ENCODE results near the gene LUZP1. TPM values are rescaled to one million over a fixed set of nuclear protein-coding genes. Genes with fewer than 3 reads are reported as not detected.

The LUZP1 gene
- total and polyA plus RNA-seq, 8 donors, result 22.9 to 32.5 (median 29.8) TPM

DNA sequence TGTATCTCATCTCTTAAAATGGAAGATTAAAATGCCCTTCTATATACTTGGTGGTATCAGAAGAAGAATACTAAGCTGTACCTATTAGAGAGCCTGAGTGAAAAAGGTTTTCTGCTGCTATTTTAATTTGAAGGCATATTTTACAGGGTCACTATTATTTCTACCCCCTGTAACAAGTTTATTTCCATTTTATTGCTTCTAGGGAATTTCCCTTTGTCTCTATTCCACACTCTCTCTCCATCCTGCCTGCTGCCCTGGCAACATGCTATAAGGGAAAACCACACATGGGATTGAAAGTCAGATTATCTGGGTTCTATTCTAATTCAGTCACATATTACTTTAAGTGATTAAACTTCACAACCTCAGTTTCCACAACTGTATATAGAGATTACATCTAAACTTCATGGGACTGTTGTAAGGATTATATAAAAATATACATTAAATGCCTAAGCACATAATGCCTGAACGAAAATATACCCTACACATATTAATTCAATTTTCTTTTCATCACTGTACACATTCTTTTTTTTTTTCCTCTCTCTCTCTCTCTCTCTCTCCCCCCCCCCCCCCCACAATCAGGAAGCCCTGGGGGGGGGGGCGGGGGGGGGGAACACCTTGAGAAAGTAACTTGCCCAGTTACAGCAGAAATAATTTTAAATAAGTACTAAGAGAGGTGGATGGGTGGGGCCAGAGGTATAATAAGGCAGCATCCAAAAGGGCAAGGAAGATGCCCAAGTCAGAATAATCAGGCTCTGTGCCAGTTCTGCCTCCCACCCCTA is 51.5 kb downstream of the LUZP1 start:
- TF ChIP-seq, protein P1, sequence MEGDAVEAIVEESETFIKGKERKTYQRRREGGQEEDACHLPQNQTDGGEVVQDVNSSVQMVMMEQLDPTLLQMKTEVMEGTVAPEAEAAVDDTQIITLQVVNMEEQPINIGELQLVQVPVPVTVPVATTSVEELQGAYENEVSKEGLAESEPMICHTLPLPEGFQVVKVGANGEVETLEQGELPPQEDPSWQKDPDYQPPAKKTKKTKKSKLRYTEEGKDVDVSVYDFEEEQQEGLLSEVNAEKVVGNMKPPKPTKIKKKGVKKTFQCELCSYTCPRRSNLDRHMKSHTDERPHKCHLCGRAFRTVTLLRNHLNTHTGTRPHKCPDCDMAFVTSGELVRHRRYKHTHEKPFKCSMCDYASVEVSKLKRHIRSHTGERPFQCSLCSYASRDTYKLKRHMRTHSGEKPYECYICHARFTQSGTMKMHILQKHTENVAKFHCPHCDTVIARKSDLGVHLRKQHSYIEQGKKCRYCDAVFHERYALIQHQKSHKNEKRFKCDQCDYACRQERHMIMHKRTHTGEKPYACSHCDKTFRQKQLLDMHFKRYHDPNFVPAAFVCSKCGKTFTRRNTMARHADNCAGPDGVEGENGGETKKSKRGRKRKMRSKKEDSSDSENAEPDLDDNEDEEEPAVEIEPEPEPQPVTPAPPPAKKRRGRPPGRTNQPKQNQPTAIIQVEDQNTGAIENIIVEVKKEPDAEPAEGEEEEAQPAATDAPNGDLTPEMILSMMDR (IDR thresholded peaks at IDR 0.05), result no peak
- no peak overlapping the region for H3K27ac ChIP-seq
- H3K9me3 ChIP-seq, result no peaks in the 10 kb centered on the region
- H3K36me3 ChIP-seq, result no peaks in the 10 kb centered on the region
- H3K27me3 ChIP-seq, result no peaks in the 10 kb centered on the region
- intact Hi-C loops (cut with DNase I), result no loop called here
- DNase-seq, result no peak
- H3K4me1 ChIP-seq, result peaks cover 20 to 53% of the 10 kb centered on the region in 2 donors
- no peak overlapping the region for H3K4me3 ChIP-seq
- no peak for ATAC-seq

DNA sequence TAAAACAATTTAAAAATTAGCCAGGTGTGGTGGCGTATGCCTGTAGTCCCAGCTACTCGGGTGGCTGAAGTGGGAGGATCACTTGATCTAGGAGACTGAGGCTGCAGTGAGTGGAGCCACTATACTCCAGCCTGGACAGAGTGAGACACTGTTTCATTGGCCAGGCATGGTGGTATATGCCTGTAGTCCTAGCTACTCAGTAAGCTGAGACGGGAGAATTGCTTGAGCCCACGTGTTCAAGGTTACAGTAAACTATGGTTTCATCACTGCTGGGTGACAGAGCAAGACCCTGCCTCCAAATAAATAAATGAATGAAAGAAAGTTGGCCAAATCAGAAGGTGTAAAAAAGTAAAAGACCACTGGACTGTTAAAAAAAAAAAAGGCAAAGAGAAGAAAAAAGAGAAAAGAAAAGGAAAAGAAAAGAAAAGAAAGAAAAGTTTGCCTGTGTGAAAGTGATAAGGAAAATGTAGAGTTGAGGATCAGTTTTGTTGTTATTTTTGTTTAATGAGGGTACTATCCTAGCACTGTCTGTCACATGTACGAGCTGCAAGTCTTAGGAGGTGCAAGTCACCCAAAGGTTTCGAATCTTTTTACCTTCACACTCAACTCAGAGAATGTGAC is 52.3 kb downstream of the LUZP1 start:
- peaks cover 17 to 51% of the 10 kb centered on the region in 2 donors for H3K4me1 ChIP-seq
- no peaks in the 10 kb centered on the region for H3K9me3 ChIP-seq
- H3K36me3 ChIP-seq, result no peaks in the 10 kb centered on the region
- no peak overlapping the region for H3K4me3 ChIP-seq
- no peaks in the 10 kb centered on the region for H3K27me3 ChIP-seq
- ATAC-seq (no peak), DNase-seq (no peak)
- TF ChIP-seq, protein P1 (IDR thresholded peaks at IDR 0.05), result no peak
- H3K27ac ChIP-seq, result no peak overlapping the region
- intact Hi-C loops (cut with DNase I), result no loop called here

DNA sequence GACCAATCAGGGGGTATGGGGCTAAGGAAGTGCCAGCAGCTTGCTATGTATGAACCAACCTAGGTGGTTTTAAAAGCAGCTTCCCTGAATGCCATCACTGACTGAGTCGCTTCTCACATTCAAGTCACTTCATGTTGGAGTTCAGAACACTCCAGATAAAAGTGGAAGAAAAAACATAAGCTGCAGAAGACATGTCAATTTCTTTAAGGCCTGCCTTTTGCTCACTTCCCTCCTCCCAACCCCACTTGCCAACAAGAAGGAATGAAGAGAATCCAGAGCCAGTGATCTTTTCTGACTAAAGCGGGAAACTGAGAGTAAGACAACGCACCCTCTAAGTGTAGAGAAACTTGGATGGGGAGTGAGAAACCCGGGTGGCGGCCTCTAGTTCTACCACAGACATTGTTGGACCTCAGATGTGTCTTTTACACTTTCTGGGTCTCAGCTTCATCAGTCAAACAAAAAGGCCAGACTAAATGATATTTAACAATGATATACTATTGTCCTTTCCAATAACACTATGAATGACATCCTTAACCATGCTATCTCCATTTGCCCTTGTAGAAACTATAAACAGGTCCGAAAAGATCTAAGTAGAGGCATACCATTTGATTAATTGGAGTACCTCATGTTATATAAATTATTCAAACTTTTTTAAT is 54.1 kb downstream of the LUZP1 start:
- H3K9me3 ChIP-seq, result no peaks in the 10 kb centered on the region
- no peak overlapping the region for H3K27ac ChIP-seq
- H3K27me3 ChIP-seq, result no peaks in the 10 kb centered on the region
- no peak for DNase-seq
- TF ChIP-seq, protein P1 (IDR thresholded peaks at IDR 0.05), result no peak
- intact Hi-C loops (cut with DNase I), result no loop called here
- ATAC-seq, result no peak
- H3K36me3 ChIP-seq, result no peaks in the 10 kb centered on the region
- peaks cover 10 to 39% of the 10 kb centered on the region in 2 donors for H3K4me1 ChIP-seq
- no peak overlapping the region for H3K4me3 ChIP-seq

DNA sequence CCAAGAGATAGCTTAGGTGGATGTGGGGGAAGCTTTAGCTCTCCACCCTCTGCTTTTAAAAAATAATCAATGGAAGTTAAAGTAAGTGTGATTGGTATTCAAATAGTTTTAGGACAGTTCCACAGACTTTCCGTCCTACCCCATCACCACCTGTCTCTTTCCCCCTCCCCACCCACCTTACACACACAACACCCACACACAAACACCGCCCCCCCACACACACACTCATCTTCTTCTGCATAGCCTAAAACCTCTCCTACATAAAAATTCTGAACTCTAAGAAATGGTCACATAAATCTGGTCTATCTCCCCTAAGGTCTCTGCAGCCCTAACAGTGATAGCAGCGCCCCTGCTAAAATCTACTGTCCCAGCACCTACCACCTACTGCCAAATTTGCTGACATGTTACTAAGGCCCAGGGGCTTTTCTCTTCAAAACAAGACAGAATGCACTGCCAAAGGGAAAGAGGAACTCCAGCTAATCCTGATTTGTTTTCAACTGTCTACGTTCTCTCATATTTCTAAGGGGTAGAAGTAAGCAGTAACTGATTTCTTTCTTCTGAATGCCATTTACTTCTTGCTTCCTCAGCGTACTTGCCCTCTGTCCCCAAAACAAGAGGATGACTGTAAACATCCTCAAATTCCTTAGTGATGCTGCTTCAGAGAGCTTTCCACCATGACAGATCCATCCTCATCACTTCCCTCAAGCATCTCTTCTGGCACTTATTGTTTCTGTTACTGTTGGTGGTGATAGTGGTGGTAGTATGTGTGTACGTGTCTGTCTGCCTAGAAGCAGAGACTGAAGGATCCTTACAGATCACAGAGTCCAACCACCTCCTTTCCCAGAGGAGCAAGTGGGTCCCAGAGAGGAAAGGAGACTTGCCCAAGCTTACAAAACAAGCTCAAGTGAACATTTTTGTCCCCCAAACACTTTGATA is 56.8 kb downstream of the LUZP1 start:
- intact Hi-C loops (cut with DNase I), result no loop called here
- no peak for DNase-seq
- no peak for ATAC-seq
- peaks cover 0 to 22% of the 10 kb centered on the region in 2 donors for H3K36me3 ChIP-seq
- no peak overlapping the region for H3K27ac ChIP-seq
- peaks cover 10 to 35% of the 10 kb centered on the region in 2 donors for H3K4me1 ChIP-seq
- H3K4me3 ChIP-seq, result no peak overlapping the region
- no peaks in the 10 kb centered on the region for H3K9me3 ChIP-seq
- TF ChIP-seq, protein P1 (IDR thresholded peaks at IDR 0.05), result no peak
- H3K27me3 ChIP-seq, result no peaks in the 10 kb centered on the region

All from left lung (tissue), 10 donors.